Measurements from ENCODE around the gene SHC4.

SHC4 gene

DNA sequence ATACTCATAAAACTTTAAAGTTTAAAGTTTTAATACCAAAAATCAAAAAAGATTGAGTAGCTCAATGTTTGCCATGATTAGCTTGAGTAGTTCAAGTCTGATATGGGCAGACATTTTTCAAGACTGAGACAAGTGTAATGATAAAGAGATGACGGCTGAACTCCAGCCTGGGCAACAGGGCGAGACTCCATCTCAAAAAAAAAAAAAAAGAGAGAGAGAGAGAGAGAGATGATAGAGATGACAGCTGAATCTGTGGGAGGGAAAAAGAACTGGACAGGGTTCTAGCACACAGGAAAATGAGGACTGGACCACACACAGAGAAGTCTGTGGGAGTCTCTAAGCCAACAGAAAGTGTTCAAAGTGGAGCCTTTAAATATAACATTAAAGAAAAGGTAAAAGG lies 178.0 kb downstream of the SHC4 start:
- Histone ChIP-seq H3K4me2 (no peak overlapping the region), H4K20me1 (ENCODE audit: insufficient read depth) (no peaks in the 10 kb centered on the region), H3K4me3 (IDR thresholded peaks at IDR 0.05; ENCODE audit: insufficient read depth, low read depth, low read length) (no peak overlapping the region), H3K9ac (no peak overlapping the region), H3K27me3 (ENCODE audit: insufficient read depth, low read depth) (no peaks in the 10 kb centered on the region), H2AFZ (ENCODE audit: low read depth) (no peak overlapping the region), H3K79me2 (ENCODE audit: insufficient read depth, low read depth) (no peaks in the 10 kb centered on the region), H3K36me3 (ENCODE audit: insufficient read depth) (peaks cover 18% of the 10 kb centered on the region; the same call in 1 of the 2 replicates), H3K4me1 (ENCODE audit: low read depth, poor library complexity, severe bottlenecking) (no peaks in the 10 kb centered on the region), H3K27ac (no peak overlapping the region)
- TF ChIP-seq, protein P1, sequence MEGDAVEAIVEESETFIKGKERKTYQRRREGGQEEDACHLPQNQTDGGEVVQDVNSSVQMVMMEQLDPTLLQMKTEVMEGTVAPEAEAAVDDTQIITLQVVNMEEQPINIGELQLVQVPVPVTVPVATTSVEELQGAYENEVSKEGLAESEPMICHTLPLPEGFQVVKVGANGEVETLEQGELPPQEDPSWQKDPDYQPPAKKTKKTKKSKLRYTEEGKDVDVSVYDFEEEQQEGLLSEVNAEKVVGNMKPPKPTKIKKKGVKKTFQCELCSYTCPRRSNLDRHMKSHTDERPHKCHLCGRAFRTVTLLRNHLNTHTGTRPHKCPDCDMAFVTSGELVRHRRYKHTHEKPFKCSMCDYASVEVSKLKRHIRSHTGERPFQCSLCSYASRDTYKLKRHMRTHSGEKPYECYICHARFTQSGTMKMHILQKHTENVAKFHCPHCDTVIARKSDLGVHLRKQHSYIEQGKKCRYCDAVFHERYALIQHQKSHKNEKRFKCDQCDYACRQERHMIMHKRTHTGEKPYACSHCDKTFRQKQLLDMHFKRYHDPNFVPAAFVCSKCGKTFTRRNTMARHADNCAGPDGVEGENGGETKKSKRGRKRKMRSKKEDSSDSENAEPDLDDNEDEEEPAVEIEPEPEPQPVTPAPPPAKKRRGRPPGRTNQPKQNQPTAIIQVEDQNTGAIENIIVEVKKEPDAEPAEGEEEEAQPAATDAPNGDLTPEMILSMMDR (conservative IDR thresholded peaks at IDR 0.05; ENCODE audit: low read depth, low read length), result no peak

DNA sequence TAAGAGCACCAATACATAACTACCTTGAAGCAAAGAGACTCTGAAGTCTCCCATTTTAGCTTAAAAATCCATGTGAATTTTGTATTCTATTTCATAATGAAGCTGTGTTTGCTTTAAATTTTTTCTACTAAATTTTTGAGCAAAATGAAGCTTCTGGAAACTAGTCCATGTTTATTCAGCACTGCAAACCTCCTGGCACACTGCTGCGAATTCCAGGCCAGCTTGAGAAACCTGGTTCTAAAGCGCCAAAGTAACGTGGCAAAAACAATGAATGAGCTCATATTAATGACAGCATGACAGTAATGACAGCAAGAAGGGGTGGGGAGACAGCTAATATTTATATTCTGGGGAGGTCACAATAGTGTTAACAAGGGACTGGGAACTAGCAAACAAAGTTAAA lies 178.5 kb downstream of the SHC4 start:
- H3K27ac ChIP-seq, result no peak overlapping the region
- no peaks in the 10 kb centered on the region for H3K4me1 ChIP-seq (ENCODE audit: low read depth, poor library complexity, severe bottlenecking)
- TF ChIP-seq, protein P1 (conservative IDR thresholded peaks at IDR 0.05; ENCODE audit: low read depth, low read length), result no peak
- H2AFZ ChIP-seq (ENCODE audit: low read depth), result no peak overlapping the region
- H3K27me3 ChIP-seq (ENCODE audit: insufficient read depth, low read depth), result no peaks in the 10 kb centered on the region
- H3K4me3 ChIP-seq (IDR thresholded peaks at IDR 0.05; ENCODE audit: insufficient read depth, low read depth, low read length), result no peak overlapping the region
- no peak overlapping the region for H3K9ac ChIP-seq
- peaks cover 18% of the 10 kb centered on the region; the same call in 1 of the 2 replicates for H3K36me3 ChIP-seq (ENCODE audit: insufficient read depth)
- no peaks in the 10 kb centered on the region for H4K20me1 ChIP-seq (ENCODE audit: insufficient read depth)
- no peak overlapping the region for H3K4me2 ChIP-seq
- H3K79me2 ChIP-seq (ENCODE audit: insufficient read depth, low read depth), result no peaks in the 10 kb centered on the region

DNA sequence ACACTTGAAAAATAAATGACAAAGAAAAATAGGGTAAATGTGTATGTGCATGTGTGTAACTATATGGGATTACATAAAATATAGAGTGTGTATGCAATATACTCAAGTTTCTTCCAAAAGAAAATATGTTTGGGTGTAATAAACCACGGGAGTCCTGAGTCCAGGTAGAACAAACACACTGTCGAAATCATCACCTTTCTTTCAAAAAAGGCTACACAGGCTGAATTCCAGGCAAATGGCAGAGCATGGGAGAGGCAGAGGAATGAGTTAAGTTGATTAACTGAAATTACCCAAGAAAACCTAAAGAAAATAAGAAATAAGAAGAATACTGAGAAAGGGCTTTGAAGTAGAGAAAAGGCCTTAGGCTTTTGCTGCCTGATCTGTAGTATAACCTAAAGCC lies 179.0 kb downstream of the SHC4 start:
- Histone ChIP-seq H3K4me1 (ENCODE audit: low read depth, poor library complexity, severe bottlenecking) (no peaks in the 10 kb centered on the region), H3K27me3 (ENCODE audit: insufficient read depth, low read depth) (no peaks in the 10 kb centered on the region), H2AFZ (ENCODE audit: low read depth) (no peak overlapping the region), H3K36me3 (ENCODE audit: insufficient read depth) (peaks cover 18% of the 10 kb centered on the region; the same call in 1 of the 2 replicates), H3K4me3 (IDR thresholded peaks at IDR 0.05; ENCODE audit: insufficient read depth, low read depth, low read length) (no peak overlapping the region), H3K27ac (no peak overlapping the region), H4K20me1 (ENCODE audit: insufficient read depth) (no peaks in the 10 kb centered on the region), H3K9ac (no peak overlapping the region), H3K4me2 (no peak overlapping the region), H3K79me2 (ENCODE audit: insufficient read depth, low read depth) (no peaks in the 10 kb centered on the region)
- TF ChIP-seq, protein P1 (conservative IDR thresholded peaks at IDR 0.05; ENCODE audit: low read depth, low read length), result no peak

DNA sequence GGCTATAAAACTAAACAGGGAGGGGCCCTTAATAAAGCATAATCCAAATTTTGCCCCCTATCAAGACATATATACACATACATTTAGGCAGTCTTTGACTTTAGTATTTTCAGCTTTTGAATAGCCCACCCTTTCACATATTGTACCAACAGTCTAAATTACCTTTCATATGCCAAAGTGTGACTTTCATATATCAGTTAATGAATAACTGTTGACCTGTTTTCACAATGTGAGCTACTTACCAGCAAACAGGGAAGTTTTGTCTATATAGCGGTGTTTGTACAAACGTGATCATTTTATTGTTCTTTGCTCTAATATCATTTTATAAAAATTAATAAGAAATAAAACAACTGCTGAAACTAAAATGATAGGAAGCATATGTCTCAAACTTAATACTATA lies 180.8 kb downstream of the SHC4 start:
- no peak overlapping the region for H3K4me3 ChIP-seq (IDR thresholded peaks at IDR 0.05; ENCODE audit: insufficient read depth, low read depth, low read length)
- H3K4me2 ChIP-seq, result no peak overlapping the region
- H3K27ac ChIP-seq, result no peak overlapping the region
- H4K20me1 ChIP-seq (ENCODE audit: insufficient read depth), result no peaks in the 10 kb centered on the region
- no peaks in the 10 kb centered on the region for H3K27me3 ChIP-seq (ENCODE audit: insufficient read depth, low read depth)
- TF ChIP-seq, protein P1 (conservative IDR thresholded peaks at IDR 0.05; ENCODE audit: low read depth, low read length), result no peak
- 0 out of 2 replicates have a peak, but pooled peaks cover 11% of the 10 kb centered on the region for H3K36me3 ChIP-seq (ENCODE audit: insufficient read depth)
- no peak overlapping the region for H3K9ac ChIP-seq
- no peaks in the 10 kb centered on the region for H3K4me1 ChIP-seq (ENCODE audit: low read depth, poor library complexity, severe bottlenecking)
- no peaks in the 10 kb centered on the region for H3K79me2 ChIP-seq (ENCODE audit: insufficient read depth, low read depth)
- no peak overlapping the region for H2AFZ ChIP-seq (ENCODE audit: low read depth)
